K562 (cell line): ENCODE data around the gene WSCD2. TPM values are rescaled to one million over a fixed set of nuclear protein-coding genes. Genes with fewer than 3 reads are reported as not detected.

ENCODE experiments used
- ATAC-seq: fragments of 200-7000 bp; cut with Tn5 transposase; 3 replicates; pipeline ENCODE4 v1.9.1; 2020; ENCODE audit warnings: moderate library complexity
- BruUV-seq: library from RNA; stranded (reverse); fragments of 400-500 nt; replicated peaks from 2 replicates; lab custom pipeline; 2021; lab: Mats Ljungman, UMichigan
- CTCF ChIA-PET: fragments of 300-600 bp; formaldehyde crosslinking; extraction: SDS; loops from one replicate; lab custom pipeline; 2021; ENCODE audit warnings: low intra/inter-chr PET ratio; lab: Yijun Ruan, JAX
- POLR2A ChIA-PET: fragments of 300-600, 350-650 bp; sonication (Branson Sonifier 250); formaldehyde crosslinking; extraction: SDS; loops from one replicate; lab custom pipeline; 2021; ENCODE audit warnings: antibody characterized with exemption, inconsistent platforms; lab: Yijun Ruan, JAX
- DNase-seq, 4 experiments: peaks; one replicate each; pipeline versions ENCODE4 v3.0.0 to v3.0.0-alpha.2; 2011 to 2018; ENCODE audit warnings: low spot score in 3 of 4, mixed read lengths in 3 of 4; ENCODE audit errors: extremely low read depth in 1 of 4
- FAIRE-seq: peaks from 2 replicates; lab custom pipeline; 2011; peaks lifted over from hg19 to GRCh38; lab: Jason Lieb, UNC
- H2AFZ ChIP-seq: 2 replicates; pipeline ENCODE4 v1.6.0; 2011; ENCODE audit warnings: low read depth, low read length, control low read depth, inconsistent platforms
- H3K27ac ChIP-seq: fragments of 200-600 bp; 3 replicates; pipeline ENCODE4 v1.8.0; 2011; ENCODE audit warnings: low read depth, mild to moderate bottlenecking, control low read depth, inconsistent platforms, low read length, moderate library complexity, mixed read lengths; ENCODE audit errors: extremely low read depth
- H3K27me3 ChIP-seq, 2 experiments: fragments of 300-600 bp in 1 of 2; 2 replicates in 1 of 2; 3 replicates in 1 of 2; pipeline versions ENCODE4 v1.6.0 to v1.8.0; 2011; ENCODE audit warnings: inconsistent platforms in 2 of 2, low read length in 2 of 2, mild to moderate bottlenecking in 1 of 2, mixed read lengths in 1 of 2, moderate library complexity in 1 of 2; ENCODE audit not compliant: control insufficient read depth in 2 of 2, insufficient read depth in 2 of 2
- H3K36me3 ChIP-seq: fragments of 300-600 bp; 3 replicates; pipeline ENCODE4 v1.8.0; 2011; ENCODE audit warnings: mild to moderate bottlenecking, low read length, inconsistent platforms; ENCODE audit not compliant: control insufficient read depth, insufficient read depth
- H3K4me1 ChIP-seq, 2 experiments: fragments of 200-600 bp in 1 of 2; replicated peaks in 1 of 2; 2 replicates in 1 of 2; 3 replicates in 1 of 2; pipeline versions ENCODE4 v1.5.1 to v1.8.0; 2011; ENCODE audit warnings: inconsistent platforms in 2 of 2, low read length in 2 of 2, mild to moderate bottlenecking in 1 of 2, mixed read lengths in 1 of 2, moderate library complexity in 1 of 2; ENCODE audit not compliant: control insufficient read depth in 2 of 2, insufficient read depth in 2 of 2
- H3K4me2 ChIP-seq: 2 replicates; pipeline ENCODE4 v1.6.1; 2011; ENCODE audit warnings: low read length, control low read depth, inconsistent platforms, mixed read lengths; ENCODE audit not compliant: insufficient read depth
- H3K4me3 ChIP-seq: fragments of 200-600 bp; sonication (generic), shearing (Covaris generic); 2 replicates; pipeline ENCODE4 v1.5.1; 2016; ENCODE audit warnings: control low read depth, inconsistent platforms
- H3K79me2 ChIP-seq: fragments of 200-600 bp; 3 replicates; pipeline ENCODE4 v1.8.0; 2011; ENCODE audit warnings: low read length, inconsistent platforms; ENCODE audit not compliant: control insufficient read depth, insufficient read depth
- H3K9ac ChIP-seq, 2 experiments: 2 replicates each; pipeline versions ENCODE4 v1.6.0 to v1.6.1; 2011; ENCODE audit warnings: low read depth in 2 of 2, low read length in 2 of 2, control low read depth in 1 of 2, inconsistent platforms in 1 of 2, mild to moderate bottlenecking in 1 of 2, mixed read lengths in 1 of 2; ENCODE audit not compliant: insufficient read depth in 1 of 2
- H3K9me1 ChIP-seq: one replicate; pipeline ENCODE4 v1.6.0; 2011; ENCODE audit warnings: inconsistent platforms, mild to moderate bottlenecking, low read length, moderate library complexity; ENCODE audit not compliant: control insufficient read depth, insufficient read depth
- H3K9me3 ChIP-seq: replicated peaks from 2 replicates; pipeline ENCODE4 v1.5.1; 2011; ENCODE audit warnings: low read depth, low read length, inconsistent platforms; ENCODE audit not compliant: control insufficient read depth, insufficient read depth
- H4K20me1 ChIP-seq: replicated peaks from 2 replicates; pipeline ENCODE4 v1.6.1; 2011; ENCODE audit warnings: low read length, inconsistent platforms, mixed read lengths; ENCODE audit not compliant: control insufficient read depth, insufficient read depth
- WGBS: fragments of 100-300 bp; shearing (Covaris generic); methylation state at CpG from one replicate; pipeline ENCODE4 v1.1.6; 2016; ENCODE audit warnings: low coverage, mixed read lengths; ENCODE audit not compliant: insufficient coverage; ENCODE audit errors: missing lambda C conversion rate; 5-methylcytosine and 5-hydroxymethylcytosine counted together
- in situ Hi-C: fragments of 300-500 bp; cut with MboI; formaldehyde crosslinking; loops from 4 replicates; pipeline ENCODE4 v1.15.0; 2018; ENCODE audit warnings: inconsistent platforms, mixed read lengths
- intact Hi-C: fragments of 100-400 bp; cut with micrococcal nuclease; formaldehyde crosslinking; loops from 2 replicates; pipeline ENCODE4 v1.14.2; 2022
- polyA plus RNA-seq, 8 experiments: library from polyadenylated mRNA; depleted of rRNA in 4 of 8; stranded (reverse) in 5 of 8; unstranded in 3 of 8; fragments of >200 nt; fragmentation: Nextera tagmentation in 2 of 8; fragmentation: Illumina TruSeq in 1 of 8; extraction: Ambion mirVana in 2 of 8; extraction: Trizol in 1 of 8; gene quantifications; 2 replicates each; pipeline versions ENCODE4 v1.2.1 to v1.2.3, GENCODE V29; 2011 to 2014; ENCODE audit warnings: inconsistent platforms in 1 of 8, missing spikeins in 1 of 8
- total RNA-seq, 7 experiments: library from RNA; depleted of rRNA in 6 of 7; stranded (reverse); fragments of >200 nt in 6 of 7; fragmentation: Illumina TruSeq in 2 of 7; extraction: Trizol in 2 of 7; gene quantifications; 2 replicates each; pipeline versions ENCODE4 v1.2.1 to v1.2.3, GENCODE V29; 2011 to 2021; ENCODE audit warnings: low replicate concordance in 1 of 7
- TF ChIP-seq, protein P1 (sequence below), 2 experiments: fragments of 450-650 bp; formaldehyde crosslinking in 1 of 2; IDR thresholded peaks; 2 replicates each; pipeline versions ENCODE4 v1.4.0 to v1.6.1; 2014 to 2020; ENCODE audit warnings: mild to moderate bottlenecking in 2 of 2, borderline replicate concordance in 1 of 2, low read depth in 1 of 2

The WSCD2 gene
- total and polyA plus RNA-seq, 9 of the 15 experiments (the other 6 are each of a cell fraction or from before 2014, with no cell fraction given) = 0.72 to 14.1 (median 4.0) TPM

DNA sequence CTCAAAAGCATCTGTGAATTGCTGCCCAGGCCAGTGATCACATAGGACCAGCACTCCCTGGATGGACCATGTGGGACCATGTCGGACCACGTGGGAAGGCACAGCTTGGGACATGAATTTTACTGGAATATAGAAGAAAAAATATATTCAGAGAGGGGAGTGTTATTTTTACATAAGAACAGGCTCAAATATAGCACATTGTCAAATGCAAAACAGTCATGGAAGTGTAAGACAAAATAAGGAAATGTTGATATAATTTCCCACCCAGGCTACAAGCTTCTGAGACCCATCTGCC lies 141.7 kb downstream of the WSCD2 start:
- no peak overlapping the region for H3K4me2 ChIP-seq
- H3K9me1 ChIP-seq = no peaks in the 10 kb centered on the region
- in situ Hi-C loops (no loop called here), intact Hi-C loops (no loop called here)
- no peak overlapping the region for H2AFZ ChIP-seq
- H3K27me3 ChIP-seq = peaks cover 4 to 6% of the 10 kb centered on the region in 2 experiments; a peak in 1 of 5 replicates
- H3K4me3 ChIP-seq = no peak overlapping the region
- DNase-seq (no peak), FAIRE-seq (no peak), ATAC-seq (no peak)
- WGBS = 0% methylated on average over 2 of the region's 2 CpGs
- POLR2A ChIA-PET = interaction anchor here (0.7 to 1.3 kb wide), 3 partner anchors 16 to 82 kb away, joined by 4 to 5 read pairs (median 5); no protein-coding TSS in a partner anchor
- CTCF ChIA-PET = no interaction called here
- TF ChIP-seq, protein P1, sequence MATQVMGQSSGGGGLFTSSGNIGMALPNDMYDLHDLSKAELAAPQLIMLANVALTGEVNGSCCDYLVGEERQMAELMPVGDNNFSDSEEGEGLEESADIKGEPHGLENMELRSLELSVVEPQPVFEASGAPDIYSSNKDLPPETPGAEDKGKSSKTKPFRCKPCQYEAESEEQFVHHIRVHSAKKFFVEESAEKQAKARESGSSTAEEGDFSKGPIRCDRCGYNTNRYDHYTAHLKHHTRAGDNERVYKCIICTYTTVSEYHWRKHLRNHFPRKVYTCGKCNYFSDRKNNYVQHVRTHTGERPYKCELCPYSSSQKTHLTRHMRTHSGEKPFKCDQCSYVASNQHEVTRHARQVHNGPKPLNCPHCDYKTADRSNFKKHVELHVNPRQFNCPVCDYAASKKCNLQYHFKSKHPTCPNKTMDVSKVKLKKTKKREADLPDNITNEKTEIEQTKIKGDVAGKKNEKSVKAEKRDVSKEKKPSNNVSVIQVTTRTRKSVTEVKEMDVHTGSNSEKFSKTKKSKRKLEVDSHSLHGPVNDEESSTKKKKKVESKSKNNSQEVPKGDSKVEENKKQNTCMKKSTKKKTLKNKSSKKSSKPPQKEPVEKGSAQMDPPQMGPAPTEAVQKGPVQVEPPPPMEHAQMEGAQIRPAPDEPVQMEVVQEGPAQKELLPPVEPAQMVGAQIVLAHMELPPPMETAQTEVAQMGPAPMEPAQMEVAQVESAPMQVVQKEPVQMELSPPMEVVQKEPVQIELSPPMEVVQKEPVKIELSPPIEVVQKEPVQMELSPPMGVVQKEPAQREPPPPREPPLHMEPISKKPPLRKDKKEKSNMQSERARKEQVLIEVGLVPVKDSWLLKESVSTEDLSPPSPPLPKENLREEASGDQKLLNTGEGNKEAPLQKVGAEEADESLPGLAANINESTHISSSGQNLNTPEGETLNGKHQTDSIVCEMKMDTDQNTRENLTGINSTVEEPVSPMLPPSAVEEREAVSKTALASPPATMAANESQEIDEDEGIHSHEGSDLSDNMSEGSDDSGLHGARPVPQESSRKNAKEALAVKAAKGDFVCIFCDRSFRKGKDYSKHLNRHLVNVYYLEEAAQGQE (IDR thresholded peaks at IDR 0.05; ENCODE audit: borderline replicate concordance) = no peak
- TF ChIP-seq, protein P1 (CRISPR knock-in tag; IDR thresholded peaks at IDR 0.05; ENCODE audit: low read depth) = no peak
- peaks cover 0 to 9% of the 10 kb centered on the region in 2 experiments; a peak in 3 of 5 replicates for H3K4me1 ChIP-seq
- H3K27ac ChIP-seq = no peak overlapping the region
- no peaks in the 10 kb centered on the region for H3K79me2 ChIP-seq
- H3K9ac ChIP-seq = no peak overlapping the region
- H4K20me1 ChIP-seq = no peaks in the 10 kb centered on the region
- BruUV-seq = no TSS peak
- H3K9me3 ChIP-seq = no peaks in the 10 kb centered on the region
- H3K36me3 ChIP-seq = no peaks in the 10 kb centered on the region
